Keratinocyte (primary cell): ENCODE results near the gene RFX3. TPM values are rescaled to one million over a fixed set of nuclear protein-coding genes. Genes with fewer than 3 reads are reported as not detected.

Source experiments
- DNase-seq: peaks from one replicate; pipeline ENCODE4 v3.0.0-alpha.2; 2011; ENCODE audit warnings: low read depth, missing footprints, low spot score
- FAIRE-seq: peaks from 2 replicates; lab custom pipeline; 2011; peaks lifted over from hg19 to GRCh38; lab: Jason Lieb, UNC
- H2AFZ ChIP-seq: 2 replicates; pipeline ENCODE4 v1.6.0; 2012; ENCODE audit warnings: low read length, control low read depth, inconsistent platforms; ENCODE audit not compliant: control insufficient read depth
- H3K27ac ChIP-seq: 2 replicates; pipeline ENCODE4 v1.5.1; 2011; ENCODE audit warnings: low read length; ENCODE audit not compliant: control insufficient read depth, insufficient read depth
- H3K27me3 ChIP-seq: 3 replicates; pipeline ENCODE4 v1.6.0; 2011; ENCODE audit warnings: low read length; ENCODE audit not compliant: control insufficient read depth, insufficient read depth; ENCODE audit errors: extremely low read depth
- H3K36me3 ChIP-seq, 2 experiments: 2 replicates in 1 of 2; 3 replicates in 1 of 2; pipeline ENCODE4 v1.5.1; 2011; ENCODE audit warnings: low read length in 2 of 2, mild to moderate bottlenecking in 1 of 2; ENCODE audit not compliant: control insufficient read depth in 2 of 2, insufficient read depth in 2 of 2; ENCODE audit errors: extremely low read depth in 1 of 2
- H3K4me1 ChIP-seq: 3 replicates; pipeline ENCODE4 v1.5.1; 2011; ENCODE audit warnings: low read length; ENCODE audit not compliant: control insufficient read depth, insufficient read depth; ENCODE audit errors: extremely low read depth
- H3K4me2 ChIP-seq: 3 replicates; pipeline ENCODE4 v1.6.0; 2011; ENCODE audit warnings: low read depth, low read length; ENCODE audit not compliant: control insufficient read depth, insufficient read depth; ENCODE audit errors: extremely low read depth
- H3K4me3 ChIP-seq, 3 experiments: fragments of 200-600 bp in 1 of 3; sonication (generic) in 1 of 3; 2 replicates in 2 of 3; 3 replicates in 1 of 3; pipeline ENCODE4 v1.5.1; 2011 to 2016; ENCODE audit warnings: low read length in 3 of 3, mild to moderate bottlenecking in 3 of 3, control low read depth in 2 of 3, inconsistent platforms in 1 of 3, low read depth in 1 of 3, mixed read lengths in 1 of 3, mixed run types in 1 of 3, moderate library complexity in 1 of 3; ENCODE audit not compliant: control insufficient read depth in 2 of 3, insufficient read depth in 2 of 3; ENCODE audit errors: extremely low read depth in 1 of 3
- H3K79me2 ChIP-seq: 2 replicates; pipeline ENCODE4 v1.6.0; 2012; ENCODE audit warnings: low read length; ENCODE audit not compliant: control insufficient read depth, insufficient read depth
- H3K9ac ChIP-seq: 3 replicates; pipeline ENCODE4 v1.6.0; 2011; ENCODE audit warnings: low read length; ENCODE audit not compliant: control insufficient read depth, insufficient read depth; ENCODE audit errors: extremely low read depth
- H3K9me1 ChIP-seq: 3 replicates; pipeline ENCODE4 v1.6.0; 2011; ENCODE audit warnings: low read length; ENCODE audit not compliant: control insufficient read depth, insufficient read depth; ENCODE audit errors: extremely low read depth
- H3K9me3 ChIP-seq: 2 replicates; pipeline ENCODE4 v1.5.1; 2012; ENCODE audit warnings: low read depth, low read length; ENCODE audit not compliant: control insufficient read depth
- H4K20me1 ChIP-seq: 3 replicates; pipeline ENCODE4 v1.6.0; 2011; ENCODE audit warnings: low read length; ENCODE audit not compliant: control insufficient read depth, insufficient read depth; ENCODE audit errors: extremely low read depth
- CTCF ChIP-seq, 3 experiments: IDR thresholded peaks in 1 of 3; conservative IDR thresholded peaks in 1 of 3; optimal IDR thresholded peaks in 1 of 3; 2 replicates in 2 of 3; 3 replicates in 1 of 3; pipeline versions ENCODE3 to v1.5.1; 2011; ENCODE audit warnings: low read length in 3 of 3, mild to moderate bottlenecking in 3 of 3, moderate library complexity in 2 of 3, control low read depth in 1 of 3, inconsistent platforms in 1 of 3; ENCODE audit not compliant: insufficient read depth in 2 of 3; ENCODE audit errors: extremely low read depth in 1 of 3
- EZH2 ChIP-seq: IDR thresholded peaks from one replicate; pipeline ENCODE4 v1.6.1; 2012; ENCODE audit warnings: inconsistent platforms, mild to moderate bottlenecking, low read length, moderate library complexity
- dilution Hi-C: fragments of 300-500 bp; cut with MboI; formaldehyde crosslinking; loops from one replicate; pipeline ENCODE4 v1.7.0; 2020; ENCODE audit warnings: low sequenced_read_pairs; ENCODE audit not compliant: extremely low pct_ligation_motif_present
- polyA plus RNA-seq, 5 experiments: library from polyadenylated mRNA; depleted of rRNA in 3 of 5; stranded (reverse) in 3 of 5; stranded (forward) in 1 of 5; unstranded in 1 of 5; fragments of >200 nt; gene quantifications; 1 replicate in 1 of 5; 2 replicates in 3 of 5; 3 replicates in 1 of 5; pipeline versions ENCODE4 v1.2.1 to v1.2.3, GENCODE V29; 2011 to 2012; ENCODE audit warnings: missing spikeins in 2 of 5, low read depth in 1 of 5, low replicate concordance in 1 of 5

RFX3 gene
- polyA plus RNA-seq, 1 donor (not counting 4 experiments of a cell fraction or from before 2014, with no cell fraction given), result 1.8 TPM

GRCh38 chr9:3263698-3264097 is 262.1 kb downstream of the RFX3 start:
- Histone ChIP-seq H3K79me2 (no peaks in the 10 kb centered on the region), H3K4me1 (peaks cover 5% of the 10 kb centered on the region), H3K4me2 (no peak overlapping the region), H3K9me3 (no peaks in the 10 kb centered on the region), H4K20me1 (no peaks in the 10 kb centered on the region), H2AFZ (no peak overlapping the region), H3K9ac (no peak overlapping the region), H3K36me3 (no peaks in the 10 kb centered on the region), H3K27me3 (no peaks in the 10 kb centered on the region), H3K9me1 (no peaks in the 10 kb centered on the region), H3K4me3 (no peak overlapping the region), H3K27ac (no peak overlapping the region)
- TF ChIP-seq EZH2 (no peak), CTCF (optimal IDR thresholded peaks at IDR 0.05 in 1 of 3, IDR thresholded peaks at IDR 0.05 in 1 of 3, conservative IDR thresholded peaks at IDR 0.05 in 1 of 3; ENCODE audit: extremely low read depth in 1 of 3, insufficient read depth in 2 of 3, low read length in 3 of 3) (no peak)
- FAIRE-seq (no peak), DNase-seq (no peak)
- dilution Hi-C loops, result no loop called here

- no peaks in the 10 kb centered on the region for H3K36me3 ChIP-seq
- dilution Hi-C loops, result no loop called here
- no peak overlapping the region for H3K27ac ChIP-seq
- H3K4me2 ChIP-seq, result no peak overlapping the region
- no peaks in the 10 kb centered on the region for H3K4me1 ChIP-seq
- TF ChIP-seq CTCF (optimal IDR thresholded peaks at IDR 0.05 in 1 of 3, IDR thresholded peaks at IDR 0.05 in 1 of 3, conservative IDR thresholded peaks at IDR 0.05 in 1 of 3; ENCODE audit: extremely low read depth in 1 of 3, insufficient read depth in 2 of 3, low read length in 3 of 3), result no peak
- H3K4me3 ChIP-seq, result no peak overlapping the region
- H3K9ac ChIP-seq, result no peak overlapping the region
- no peaks in the 10 kb centered on the region for H3K27me3 ChIP-seq
- DNase-seq (no peak), FAIRE-seq (no peak)
- no peak overlapping the region for H2AFZ ChIP-seq
- no peaks in the 10 kb centered on the region for H4K20me1 ChIP-seq
- H3K9me1 ChIP-seq, result no peaks in the 10 kb centered on the region
- no peaks in the 10 kb centered on the region for H3K9me3 ChIP-seq
- no peaks in the 10 kb centered on the region for H3K79me2 ChIP-seq
Measured at GRCh38 chr9:3262826-3263529, 262.8 kb downstream of the RFX3 start.
